HUES48 (cell line): Measurements from ENCODE around the gene SLC35F6.
"Not testable (repeated sequence)": the region's sequence is repeated elsewhere in the genome, so short reads cannot be mapped to it uniquely, and the experiment has no call there.

Experiments
- H3K27ac ChIP-seq: one replicate; pipeline ENCODE4 v1.7.0; 2013; ENCODE audit warnings: low read depth, low read length, inconsistent platforms
- H3K27me3 ChIP-seq: 2 replicates; pipeline ENCODE4 v1.6.1; 2013; ENCODE audit warnings: mild to moderate bottlenecking, low read length; ENCODE audit not compliant: control insufficient read depth, insufficient read depth
- H3K36me3 ChIP-seq: 2 replicates; pipeline ENCODE4 v1.6.1; 2013; ENCODE audit warnings: low read length; ENCODE audit not compliant: control insufficient read depth, insufficient read depth
- H3K4me1 ChIP-seq: 2 replicates; pipeline ENCODE4 v1.6.1; 2013; ENCODE audit warnings: mild to moderate bottlenecking, low read length; ENCODE audit not compliant: control insufficient read depth, insufficient read depth
- H3K4me3 ChIP-seq: 2 replicates; pipeline ENCODE4 v1.5.1; 2013; ENCODE audit warnings: mild to moderate bottlenecking, low read depth, low read length
- H3K9ac ChIP-seq: 2 replicates; pipeline ENCODE4 v1.6.1; 2013; ENCODE audit warnings: mild to moderate bottlenecking, low read depth, low read length, moderate library complexity
- H3K9me3 ChIP-seq: 2 replicates; pipeline ENCODE4 v1.6.1; 2013; ENCODE audit warnings: low read length; ENCODE audit not compliant: control insufficient read depth, insufficient read depth

Gene SLC35F6

DNA sequence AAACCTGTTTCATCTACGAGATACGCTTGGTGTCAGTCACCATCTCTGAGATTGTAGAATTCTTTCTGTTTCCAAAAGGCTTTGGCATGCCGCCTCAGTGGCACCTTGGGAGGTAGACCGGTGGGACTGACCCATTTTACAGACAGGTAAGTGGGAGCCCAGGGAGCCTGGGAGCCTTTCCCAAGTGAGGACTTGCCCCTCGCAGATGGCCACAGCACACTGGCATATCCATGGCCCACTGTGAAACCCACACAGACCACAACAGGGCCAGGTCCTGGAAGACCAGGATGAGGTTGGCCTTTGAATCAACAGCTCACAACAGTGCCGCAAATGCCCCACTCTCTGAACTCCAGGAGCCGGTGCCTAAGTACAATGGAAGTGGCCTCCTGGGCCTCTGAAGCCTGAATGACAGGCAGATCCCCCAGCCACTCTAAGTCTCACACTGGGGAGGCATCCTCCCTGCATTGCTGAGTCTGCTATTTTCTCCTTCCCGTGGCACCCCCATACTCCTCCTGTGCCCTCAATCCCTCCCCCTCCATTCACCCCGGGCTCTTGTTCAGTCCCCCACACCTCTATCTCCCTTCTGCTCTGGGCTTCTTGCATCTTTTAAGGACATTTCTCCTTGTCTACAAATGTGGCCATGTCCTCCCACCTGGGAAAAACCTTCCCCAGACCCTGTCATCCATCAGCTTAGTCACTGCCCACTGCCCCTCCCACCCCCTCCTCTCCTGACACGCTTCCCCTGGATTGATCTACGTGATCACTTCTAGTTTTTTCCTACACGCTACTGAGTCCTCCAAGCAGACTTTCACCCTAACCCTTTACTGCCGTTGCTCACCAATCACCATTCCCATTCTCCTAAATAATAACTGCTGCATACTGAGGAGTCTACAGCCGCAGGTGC lies 48.0 kb downstream of the SLC35F6 start:
- Histone ChIP-seq H3K4me1 (no peaks in the 10 kb centered on the region), H3K27ac (no peak overlapping the region), H3K9ac (no peak overlapping the region), H3K9me3 (no peaks in the 10 kb centered on the region), H3K27me3 (no peaks in the 10 kb centered on the region), H3K4me3 (no peak overlapping the region), H3K36me3 (no peaks in the 10 kb centered on the region)

DNA sequence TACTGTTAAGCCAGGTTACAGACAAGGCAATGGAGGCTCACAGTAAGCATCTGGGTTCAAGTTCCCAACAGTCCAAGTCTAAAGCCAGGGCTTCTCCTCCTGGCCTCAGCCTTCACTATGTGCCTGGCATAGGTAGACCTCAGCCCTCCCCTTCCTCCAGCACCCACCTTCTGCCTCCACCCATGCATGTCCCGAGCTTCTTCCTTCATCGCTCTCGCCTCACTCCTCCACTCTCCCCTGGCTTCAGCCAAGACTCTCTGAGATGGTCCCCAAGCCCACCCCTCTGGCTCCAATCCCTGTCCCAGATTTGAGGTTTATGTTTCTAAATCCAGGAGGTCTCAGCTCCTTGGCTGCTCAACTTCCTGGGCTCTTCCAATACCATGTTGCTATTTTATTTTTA lies 48.6 kb downstream of the SLC35F6 start:
- no peaks in the 10 kb centered on the region for H3K36me3 ChIP-seq
- no peaks in the 10 kb centered on the region for H3K9me3 ChIP-seq
- H3K9ac ChIP-seq = no peak overlapping the region
- H3K27me3 ChIP-seq = no peaks in the 10 kb centered on the region
- H3K27ac ChIP-seq = no peak overlapping the region
- no peaks in the 10 kb centered on the region for H3K4me1 ChIP-seq
- no peak overlapping the region for H3K4me3 ChIP-seq

DNA sequence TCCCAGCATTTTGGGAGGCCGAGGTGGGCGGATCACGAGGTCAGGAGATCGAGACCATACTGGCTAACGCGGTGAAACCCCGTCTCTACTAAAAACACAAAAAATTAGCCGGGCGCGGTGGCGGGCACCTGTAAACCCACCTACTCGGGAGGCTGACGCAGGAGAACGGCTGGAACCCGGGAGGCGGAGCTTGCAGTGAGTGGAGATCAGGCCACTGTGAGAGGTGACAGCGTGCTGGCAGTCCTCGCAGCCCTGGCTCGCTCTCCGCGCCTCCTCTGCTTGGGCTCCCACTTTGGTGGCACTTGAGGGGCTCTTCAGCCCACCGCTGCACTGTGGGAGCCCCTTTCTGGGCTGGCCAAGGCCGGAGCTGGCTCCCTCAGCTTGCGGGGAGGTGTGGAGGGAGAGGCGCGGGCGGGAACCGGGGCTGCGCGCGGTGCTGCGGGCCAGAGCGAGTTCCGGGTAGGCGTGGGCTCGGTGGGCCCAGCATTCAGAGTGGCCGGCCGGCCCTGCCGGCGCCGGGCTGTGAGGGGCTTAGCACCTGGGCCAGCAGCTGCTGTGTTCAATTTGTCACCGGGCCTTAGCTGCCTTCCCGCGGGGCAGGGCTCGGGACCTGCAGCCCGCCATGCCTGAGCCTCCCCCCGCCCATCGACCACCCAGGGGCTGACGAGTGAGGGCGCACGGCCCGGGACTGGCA lies 50.1 kb downstream of the SLC35F6 start:
- H3K36me3 ChIP-seq, H3K4me1 ChIP-seq, H3K4me3 ChIP-seq, H3K27me3 ChIP-seq, H3K27ac ChIP-seq, H3K9ac ChIP-seq, H3K9me3 ChIP-seq: not testable (repeated sequence)

GRCh38 chr2:26816893-26817292 lies 52.8 kb downstream of the SLC35F6 start:
- Histone ChIP-seq H3K36me3 (no peaks in the 10 kb centered on the region), H3K4me3 (no peak overlapping the region), H3K9ac (no peak overlapping the region), H3K27me3 (no peaks in the 10 kb centered on the region), H3K9me3 (no peaks in the 10 kb centered on the region), H3K27ac (no peak overlapping the region), H3K4me1 (no peaks in the 10 kb centered on the region)

GRCh38 chr2:26818255-26818654 lies 54.2 kb downstream of the SLC35F6 start:
- Histone ChIP-seq H3K36me3 (no peaks in the 10 kb centered on the region), H3K4me1 (no peaks in the 10 kb centered on the region), H3K9ac (no peak overlapping the region), H3K4me3 (no peak overlapping the region), H3K9me3 (no peaks in the 10 kb centered on the region), H3K27ac (no peak overlapping the region), H3K27me3 (no peaks in the 10 kb centered on the region)

DNA sequence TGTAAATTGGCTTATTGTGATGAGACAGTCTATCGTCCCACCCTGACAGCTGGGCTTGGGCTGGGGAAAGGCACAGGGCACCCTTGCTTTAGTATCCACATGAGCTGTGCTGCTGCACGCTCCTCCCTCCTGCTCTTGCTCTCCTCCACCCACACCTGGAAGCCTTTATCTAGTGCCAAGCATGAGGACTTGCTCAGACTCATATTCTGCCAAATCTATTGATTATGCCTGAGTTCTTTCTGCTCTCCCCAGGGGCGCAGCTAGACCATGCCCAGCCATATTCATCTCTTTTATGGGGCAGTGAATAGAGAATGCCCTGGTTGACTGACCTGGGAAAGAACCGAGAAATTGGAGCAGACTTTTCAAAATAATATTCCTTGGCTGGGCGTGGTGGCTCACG lies 54.9 kb downstream of the SLC35F6 start:
- Histone ChIP-seq H3K27ac (no peak overlapping the region), H3K9ac (no peak overlapping the region)

GRCh38 chr2:26820932-26821331 lies 56.8 kb downstream of the SLC35F6 start:
- no peak overlapping the region for H3K27ac ChIP-seq
- H3K9ac ChIP-seq = no peak overlapping the region

More for the DNA sequence above, 54.9 kb downstream of the SLC35F6 start:
- H3K27me3 ChIP-seq = no peaks in the 10 kb centered on the region
- no peaks in the 10 kb centered on the region for H3K4me1 ChIP-seq
- H3K36me3 ChIP-seq = no peaks in the 10 kb centered on the region
- no peaks in the 10 kb centered on the region for H3K9me3 ChIP-seq
- no peak overlapping the region for H3K4me3 ChIP-seq

GRCh38 chr2:26822877-26823276 lies 58.8 kb downstream of the SLC35F6 start:
- Histone ChIP-seq H3K27me3 (no peaks in the 10 kb centered on the region), H3K36me3 (no peaks in the 10 kb centered on the region), H3K4me1 (no peaks in the 10 kb centered on the region), H3K4me3 (no peak overlapping the region), H3K9me3 (no peaks in the 10 kb centered on the region), H3K27ac (no peak overlapping the region), H3K9ac (no peak overlapping the region)

More at GRCh38 chr2:26820932-26821331, 56.8 kb downstream of the SLC35F6 start:
- no peak overlapping the region for H3K4me3 ChIP-seq
- H3K36me3 ChIP-seq = no peaks in the 10 kb centered on the region
- H3K4me1 ChIP-seq = no peaks in the 10 kb centered on the region
- H3K27me3 ChIP-seq = no peaks in the 10 kb centered on the region
- H3K9me3 ChIP-seq = no peaks in the 10 kb centered on the region
